ENCODE data around the gene MLKL. TPM values are rescaled to one million over a fixed set of nuclear protein-coding genes. Genes with fewer than 3 reads are reported as not detected.
"Not testable (repeated sequence)": the region's sequence is repeated elsewhere in the genome, so short reads cannot be mapped to it uniquely, and the experiment has no call there.

The MLKL gene
- polyA plus RNA-seq, 4 donors = 2.6 to 4.2 (median 3.7) TPM

- DNase-seq (ENCODE audit: low read depth in 4 of 4, low spot score in 2 of 4) = no peak
These were observed 33.9 kb upstream of the MLKL start for GRCh38 chr16:74734361-74735161.

GRCh38 chr16:74732707-74733350, 32.2 kb upstream of the MLKL start:
- DNase-seq (ENCODE audit: low read depth in 4 of 4, low spot score in 2 of 4) = no peak

DNA sequence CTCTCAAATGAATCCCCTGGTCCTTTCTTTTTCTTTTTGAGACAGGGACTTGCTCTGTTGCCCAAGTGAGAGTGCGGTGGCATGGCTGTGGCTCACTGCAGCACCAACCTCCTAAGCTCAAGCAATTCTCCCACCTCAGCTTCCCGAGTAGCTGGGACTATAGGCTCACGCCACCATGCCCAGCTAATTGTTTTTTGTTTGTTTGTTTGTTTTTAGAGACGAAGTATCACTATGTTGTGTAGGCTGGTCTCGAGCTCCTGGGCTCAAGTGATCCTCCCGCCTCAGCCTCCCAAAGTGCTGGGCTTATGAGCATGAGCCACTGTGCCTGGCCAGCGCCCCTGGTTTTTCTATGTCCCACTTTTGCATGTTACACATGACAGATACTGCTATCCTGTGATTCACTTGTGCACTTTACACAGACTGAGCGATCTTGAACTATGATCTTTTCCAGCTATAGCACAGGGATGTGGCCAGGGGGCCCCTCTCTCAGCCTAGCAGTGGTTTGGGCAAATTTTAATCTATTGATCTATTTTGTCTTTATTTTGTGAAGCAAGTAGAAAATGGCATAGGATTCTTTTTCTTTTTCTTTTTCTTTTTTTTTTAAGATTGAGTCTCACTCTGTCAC, 31.3 kb upstream of the MLKL start:
- no peak for DNase-seq (ENCODE audit: low read depth in 4 of 4, low spot score in 2 of 4)

- DNase-seq (ENCODE audit: low read depth in 4 of 4, low spot score in 2 of 4) = no peak
These were observed 29.4 kb upstream of the MLKL start for GRCh38 chr16:74729783-74730683.

DNA sequence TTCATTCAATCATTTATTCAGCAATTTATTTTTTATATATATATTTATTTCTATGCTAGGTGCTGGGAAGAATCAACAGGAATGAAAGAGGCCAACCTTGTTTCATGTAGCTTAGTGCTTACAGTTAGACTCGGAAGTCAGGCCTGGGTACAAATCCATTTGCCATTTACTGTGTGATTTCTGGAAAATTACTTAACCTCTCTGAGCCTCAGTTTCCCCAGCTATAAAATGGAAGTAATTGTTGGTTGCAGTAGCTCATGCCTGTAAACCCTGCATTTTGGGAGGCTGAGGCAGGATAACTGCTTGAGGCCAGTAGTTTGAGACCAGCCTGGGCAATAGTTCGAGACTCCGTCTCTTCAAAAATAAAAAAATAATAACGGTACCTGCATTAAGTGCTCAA, 27.2 kb upstream of the MLKL start:
- DNase-seq (ENCODE audit: low read depth in 4 of 4, low spot score in 2 of 4) = no peak

GRCh38 chr16:74726716-74727115, 26.1 kb upstream of the MLKL start:
- DNase-seq (ENCODE audit: low read depth in 4 of 4, low spot score in 2 of 4) = no peak

GRCh38 chr16:74725651-74726455, 25.2 kb upstream of the MLKL start:
- no peak for DNase-seq (ENCODE audit: low read depth in 4 of 4, low spot score in 2 of 4)

DNA sequence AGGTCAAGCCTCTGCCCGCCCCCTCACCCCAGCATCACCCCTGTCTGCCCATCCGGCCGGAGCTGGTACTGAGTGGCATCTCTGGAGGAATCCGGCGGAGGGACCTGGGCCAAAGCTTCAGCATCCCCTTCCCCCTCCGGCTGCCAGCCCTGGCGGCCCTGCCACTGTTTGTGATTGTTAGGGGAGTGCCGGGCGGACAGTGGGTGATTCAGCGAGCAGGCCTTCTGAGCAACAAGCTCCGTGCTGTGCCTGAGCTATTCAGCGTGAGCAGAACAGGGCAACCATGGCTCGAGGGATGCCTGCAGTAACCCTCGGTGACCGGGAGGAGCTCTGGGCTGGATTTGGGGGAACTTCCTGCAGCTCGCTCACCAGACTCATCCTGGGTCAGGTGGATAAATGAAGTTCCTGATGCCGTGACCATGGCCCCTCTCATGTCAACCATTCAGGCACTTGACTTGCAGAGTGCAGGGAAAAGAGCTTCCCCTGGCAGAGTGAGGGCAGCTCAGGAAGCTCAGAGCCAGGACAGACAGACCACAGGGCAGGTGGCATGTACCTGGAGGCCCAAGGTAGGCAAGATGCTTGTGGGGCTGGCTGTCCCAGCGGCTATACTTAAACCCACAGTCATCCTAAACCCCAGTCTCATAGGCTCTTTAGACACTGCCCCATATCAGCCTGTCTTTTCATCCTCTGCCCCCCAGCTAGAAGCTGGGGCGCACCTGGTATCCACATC, 24.3 kb upstream of the MLKL start:
- DNase-seq (ENCODE audit: low read depth in 4 of 4, low spot score in 2 of 4) = no peak

DNA sequence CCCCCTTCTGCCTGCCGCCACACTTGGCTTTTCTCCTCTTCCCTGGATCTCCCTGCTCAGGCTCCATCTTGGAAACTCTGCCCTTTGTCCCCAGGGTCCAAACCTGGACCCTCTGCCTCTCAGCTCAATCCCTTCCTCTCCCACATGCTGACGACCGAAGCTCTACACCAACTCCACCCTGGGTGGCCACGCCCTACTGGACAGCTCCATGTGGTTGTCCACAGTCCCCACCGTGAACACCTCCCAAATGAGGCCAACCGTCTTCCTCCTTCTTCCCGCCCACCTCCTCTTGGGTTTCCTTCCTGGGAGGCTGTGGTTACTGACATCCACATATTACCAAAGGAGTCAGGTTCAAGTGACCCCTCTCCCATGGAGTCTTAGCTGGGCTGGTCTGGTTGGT, 22.6 kb upstream of the MLKL start:
- no peak for DNase-seq (ENCODE audit: low read depth in 4 of 4, low spot score in 2 of 4)

DNA sequence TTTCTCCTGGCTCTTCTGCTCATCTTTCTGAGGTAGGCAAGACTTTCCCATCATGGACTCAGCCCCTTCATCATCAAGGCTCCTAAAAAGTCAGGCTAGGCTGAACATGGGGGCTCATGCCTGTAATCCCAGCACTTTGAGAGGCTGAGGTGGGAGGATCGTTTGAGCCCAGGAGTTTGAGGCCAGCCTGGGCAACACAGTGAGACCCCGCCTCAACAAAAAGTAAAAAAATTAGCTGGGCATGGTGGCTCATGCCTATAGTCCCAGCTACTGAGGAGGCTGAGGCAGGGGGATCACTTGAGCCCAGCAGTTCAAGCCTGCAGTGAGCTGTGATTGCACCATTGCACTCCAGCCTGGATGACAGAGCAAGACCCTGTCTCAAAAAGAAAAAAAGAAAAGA, 21.5 kb upstream of the MLKL start:
- not testable (repeated sequence) for DNase-seq (ENCODE audit: low read depth in 4 of 4, low spot score in 2 of 4)

DNA sequence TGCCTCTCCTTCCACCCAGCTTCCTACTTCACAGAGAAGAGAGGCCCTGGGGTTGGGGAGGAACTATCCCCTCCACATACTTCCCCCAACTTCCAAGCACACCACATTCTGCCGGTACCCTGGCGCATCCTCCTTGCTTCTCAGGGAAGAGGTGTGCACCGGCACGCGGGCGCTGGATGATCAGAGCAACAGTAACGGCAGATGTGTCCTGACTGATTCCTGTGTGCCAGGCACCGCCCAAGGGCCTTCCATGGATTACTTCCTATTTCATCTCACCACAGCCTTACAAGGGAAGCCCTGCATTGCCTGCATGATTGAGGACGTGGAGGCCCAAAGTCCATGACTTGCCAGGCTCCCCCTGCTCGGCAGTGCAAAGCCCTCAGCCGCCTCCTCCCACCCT, 21.1 kb upstream of the MLKL start:
- DNase-seq (ENCODE audit: low read depth in 4 of 4, low spot score in 2 of 4) = no peak

GRCh38 chr16:74720579-74720978, 19.9 kb upstream of the MLKL start:
- no peak for DNase-seq (ENCODE audit: low read depth in 4 of 4, low spot score in 2 of 4)

GRCh38 chr16:74718741-74719610, 18.3 kb upstream of the MLKL start:
- no peak for DNase-seq (ENCODE audit: low read depth in 4 of 4, low spot score in 2 of 4)

DNA sequence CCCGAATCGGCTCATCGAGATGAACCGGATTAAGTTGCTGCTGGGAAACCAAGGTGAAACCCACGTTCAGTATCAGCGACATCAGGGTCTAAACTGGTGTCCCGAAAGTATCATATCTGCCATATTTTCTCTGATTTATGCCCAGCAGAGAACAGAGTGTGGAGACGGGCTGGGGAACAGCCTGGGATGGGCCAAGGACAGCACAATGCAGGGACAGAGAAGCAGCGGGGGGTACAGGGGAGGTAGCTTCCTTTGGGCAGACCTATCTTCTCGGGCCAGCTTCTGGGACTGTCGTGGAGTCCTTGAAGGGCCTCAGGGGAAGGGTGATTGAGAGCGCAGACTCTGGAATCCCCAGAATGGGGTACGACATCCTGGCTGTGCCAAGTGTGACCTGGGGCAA, 17.5 kb upstream of the MLKL start:
- no peak for DNase-seq (ENCODE audit: low read depth in 4 of 4, low spot score in 2 of 4)

- DNase-seq (ENCODE audit: low read depth in 4 of 4, low spot score in 2 of 4) = no peak
These were observed 16.7 kb upstream of the MLKL start for GRCh38 chr16:74717367-74717766.

DNA sequence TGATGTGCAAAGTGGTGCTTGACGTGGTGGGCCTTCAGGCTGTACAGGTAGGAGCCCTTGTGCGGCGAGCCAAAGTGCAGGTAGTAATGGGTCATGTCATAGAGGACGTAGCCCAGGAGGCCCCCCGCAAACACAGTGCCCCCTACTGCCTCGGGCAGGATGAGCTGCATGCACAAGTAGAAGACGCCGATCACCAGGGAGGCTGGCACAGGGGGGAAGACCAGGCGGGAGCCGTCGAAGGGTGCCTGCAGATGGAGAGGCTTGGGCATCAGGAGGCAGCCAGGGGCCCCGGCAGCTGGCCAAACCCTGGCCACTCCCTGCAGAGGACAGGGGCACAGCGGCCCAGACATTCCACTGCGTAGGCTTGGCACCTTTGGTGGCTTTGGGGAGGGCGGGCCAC, 15.7 kb upstream of the MLKL start:
- DNase-seq (ENCODE audit: low read depth in 4 of 4, low spot score in 2 of 4) = no peak

DNA sequence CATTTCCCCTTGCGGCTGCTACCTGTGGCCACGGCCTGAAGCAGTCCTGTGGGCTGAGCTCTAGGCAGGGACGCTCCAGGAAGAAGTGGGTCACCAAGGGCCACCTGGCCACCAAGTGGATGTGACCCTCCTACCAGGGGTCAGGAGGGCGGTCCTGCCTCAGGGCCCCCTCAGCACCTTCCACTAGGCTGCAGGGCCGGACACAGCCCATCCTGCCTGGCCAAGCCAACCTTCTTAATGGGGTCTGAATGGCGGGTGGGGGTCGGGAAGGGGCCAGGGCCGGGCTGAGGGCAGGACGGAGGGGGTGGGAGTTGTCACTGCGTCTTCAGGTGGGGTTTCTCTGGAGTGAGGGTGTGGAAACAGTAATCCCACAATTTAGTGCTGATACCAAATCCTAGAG, 13.2 kb upstream of the MLKL start:
- DNase-seq (ENCODE audit: low read depth in 4 of 4, low spot score in 2 of 4) = no peak

DNA sequence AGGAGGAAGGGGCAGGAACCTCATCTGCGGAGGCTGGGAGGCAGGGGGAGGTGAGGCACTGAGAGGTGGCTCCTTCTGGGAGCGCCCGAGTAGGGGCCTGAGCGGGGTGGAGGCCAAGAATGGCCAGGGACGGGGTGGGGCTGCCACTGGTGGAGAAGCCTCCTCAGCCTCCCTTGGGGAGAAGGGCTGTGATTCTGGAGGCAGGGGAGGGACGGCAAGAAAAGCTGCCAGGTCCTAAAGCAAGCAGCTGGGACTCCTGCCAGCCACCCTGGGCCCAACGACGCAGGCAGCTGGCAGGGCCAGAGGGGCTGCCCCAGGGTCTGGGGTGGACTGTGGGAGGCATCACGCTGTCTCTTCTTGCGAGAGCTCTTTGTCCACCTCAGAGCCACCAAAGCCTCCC, 12.7 kb upstream of the MLKL start:
- DNase-seq (ENCODE audit: low read depth in 4 of 4, low spot score in 2 of 4) = no peak

Measured in left renal cortex interstitium (tissue), 4 donors.